A549 (cell line): ENCODE data around the gene CYP4F3.

Experiments
- BHLHE40 ChIP-seq: IDR thresholded peaks from 2 replicates; pipeline ENCODE4 v1.6.1; 2012; ENCODE audit warnings: low read depth, low read length, inconsistent platforms
- JUNB ChIP-seq: fragments of >200 bp; sonication (Bioruptor Twin); formaldehyde crosslinking; IDR thresholded peaks from 2 replicates; pipeline ENCODE4 v1.6.1; 2016
- TF ChIP-seq, protein P1 (sequence below): fragments of >200 bp; sonication (Bioruptor Twin); formaldehyde crosslinking; IDR thresholded peaks from 3 replicates; pipeline ENCODE4 v1.5.1; 2016
- TF ChIP-seq, protein P2 (sequence below): fragments of >200 bp; sonication (Bioruptor Twin); formaldehyde crosslinking; IDR thresholded peaks from 3 replicates; pipeline ENCODE4 v1.6.1; 2016

DNA sequence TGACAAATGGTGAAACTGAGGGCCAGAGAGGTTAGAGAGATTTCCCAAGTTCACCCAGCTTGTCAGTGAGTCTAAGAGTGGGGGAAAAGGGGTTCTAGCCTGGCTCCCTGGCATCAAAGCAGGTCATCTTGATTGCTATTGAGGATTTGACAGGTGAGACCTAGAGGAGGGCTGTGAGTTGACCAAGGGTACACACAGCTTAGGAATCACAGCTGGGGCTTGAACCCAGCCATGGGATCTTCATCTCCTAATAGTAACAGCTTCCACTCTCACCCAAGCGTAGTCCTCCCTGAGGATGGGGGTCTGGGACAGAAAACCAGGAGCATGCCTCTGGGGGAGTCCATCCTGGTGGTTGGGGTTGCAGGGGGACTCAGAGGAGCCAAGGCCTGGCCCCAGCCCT is 18.9 kb upstream of the CYP4F3 start:
- TF ChIP-seq BHLHE40 (no peak), JUNB (no peak)
- TF ChIP-seq, protein P1, sequence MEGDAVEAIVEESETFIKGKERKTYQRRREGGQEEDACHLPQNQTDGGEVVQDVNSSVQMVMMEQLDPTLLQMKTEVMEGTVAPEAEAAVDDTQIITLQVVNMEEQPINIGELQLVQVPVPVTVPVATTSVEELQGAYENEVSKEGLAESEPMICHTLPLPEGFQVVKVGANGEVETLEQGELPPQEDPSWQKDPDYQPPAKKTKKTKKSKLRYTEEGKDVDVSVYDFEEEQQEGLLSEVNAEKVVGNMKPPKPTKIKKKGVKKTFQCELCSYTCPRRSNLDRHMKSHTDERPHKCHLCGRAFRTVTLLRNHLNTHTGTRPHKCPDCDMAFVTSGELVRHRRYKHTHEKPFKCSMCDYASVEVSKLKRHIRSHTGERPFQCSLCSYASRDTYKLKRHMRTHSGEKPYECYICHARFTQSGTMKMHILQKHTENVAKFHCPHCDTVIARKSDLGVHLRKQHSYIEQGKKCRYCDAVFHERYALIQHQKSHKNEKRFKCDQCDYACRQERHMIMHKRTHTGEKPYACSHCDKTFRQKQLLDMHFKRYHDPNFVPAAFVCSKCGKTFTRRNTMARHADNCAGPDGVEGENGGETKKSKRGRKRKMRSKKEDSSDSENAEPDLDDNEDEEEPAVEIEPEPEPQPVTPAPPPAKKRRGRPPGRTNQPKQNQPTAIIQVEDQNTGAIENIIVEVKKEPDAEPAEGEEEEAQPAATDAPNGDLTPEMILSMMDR: no peak
- TF ChIP-seq, protein P2, sequence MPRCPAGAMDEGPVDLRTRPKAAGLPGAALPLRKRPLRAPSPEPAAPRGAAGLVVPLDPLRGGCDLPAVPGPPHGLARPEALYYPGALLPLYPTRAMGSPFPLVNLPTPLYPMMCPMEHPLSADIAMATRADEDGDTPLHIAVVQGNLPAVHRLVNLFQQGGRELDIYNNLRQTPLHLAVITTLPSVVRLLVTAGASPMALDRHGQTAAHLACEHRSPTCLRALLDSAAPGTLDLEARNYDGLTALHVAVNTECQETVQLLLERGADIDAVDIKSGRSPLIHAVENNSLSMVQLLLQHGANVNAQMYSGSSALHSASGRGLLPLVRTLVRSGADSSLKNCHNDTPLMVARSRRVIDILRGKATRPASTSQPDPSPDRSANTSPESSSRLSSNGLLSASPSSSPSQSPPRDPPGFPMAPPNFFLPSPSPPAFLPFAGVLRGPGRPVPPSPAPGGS: no peak
